Smooth muscle cell (in vitro differentiated cells): ENCODE results near the gene RAB3C. TPM values are rescaled to one million over a fixed set of nuclear protein-coding genes. Genes with fewer than 3 reads are reported as not detected.

Experiments
- DNase-seq: peaks from one replicate; lab custom pipeline; 2025; ENCODE audit not compliant: unreplicated experiment; lab: John Stamatoyannopoulos, UW
- H2AFZ ChIP-seq: fragments of 200-600 bp; sonication (generic); 2 replicates; pipeline ENCODE4 v1.6.0; 2016; ENCODE audit warnings: antibody characterized with exemption, low read depth, mild to moderate bottlenecking
- H3F3A ChIP-seq: fragments of 200-600 bp; sonication (generic); 2 replicates; pipeline ENCODE4 v1.6.0; 2017; ENCODE audit warnings: antibody characterized with exemption, low read depth
- H3K27ac ChIP-seq: fragments of 200-600 bp; sonication (generic); 2 replicates; pipeline ENCODE4 v1.5.1; 2016; ENCODE audit warnings: low read depth, mild to moderate bottlenecking
- H3K27me3 ChIP-seq: fragments of 200-600 bp; sonication (generic); 2 replicates; pipeline ENCODE4 v1.6.1; 2016; ENCODE audit warnings: low read depth, mild to moderate bottlenecking
- H3K36me3 ChIP-seq: fragments of 200-600 bp; sonication (generic); 2 replicates; pipeline ENCODE4 v1.5.1; 2016; ENCODE audit warnings: low read depth
- H3K4me1 ChIP-seq: fragments of 200-600 bp; sonication (generic); 2 replicates; pipeline ENCODE4 v1.5.1; 2016; ENCODE audit warnings: low read depth
- H3K4me2 ChIP-seq: fragments of 200-600 bp; sonication (generic); 2 replicates; pipeline ENCODE4 v1.6.0; 2016; ENCODE audit warnings: mild to moderate bottlenecking
- H3K4me3 ChIP-seq: fragments of 200-600 bp; sonication (generic); 2 replicates; pipeline ENCODE4 v1.5.1; 2016; ENCODE audit warnings: mild to moderate bottlenecking
- H3K79me2 ChIP-seq: fragments of 200-600 bp; sonication (generic); 2 replicates; pipeline ENCODE4 v1.6.0; 2016; ENCODE audit warnings: low read depth, mild to moderate bottlenecking
- H3K9ac ChIP-seq: fragments of 200-600 bp; sonication (generic); 2 replicates; pipeline ENCODE4 v1.6.0; 2016; ENCODE audit warnings: low read depth
- H3K9me3 ChIP-seq: fragments of 200-600 bp; sonication (generic); replicated peaks from 2 replicates; pipeline ENCODE4 v1.5.1; 2016; ENCODE audit warnings: low read depth
- H4K20me1 ChIP-seq: fragments of 200-600 bp; sonication (generic); 2 replicates; pipeline ENCODE4 v1.6.0; 2016; ENCODE audit warnings: low read depth
- WGBS: methylation state at CpG from one replicate; pipeline ENCODE4 v1.1.7; 2016; ENCODE audit warnings: low lambda C conversion rate; 5-methylcytosine and 5-hydroxymethylcytosine counted together
- polyA plus RNA-seq: library from polyadenylated mRNA; unstranded; fragments of >200 nt; fragmentation: Nextera tagmentation; extraction: Ambion mirVana; gene quantifications from 2 replicates; pipeline ENCODE4 v1.2.1, GENCODE V29; 2016
- total RNA-seq: library from RNA; depleted of rRNA; stranded (reverse); fragments of >200 nt; gene quantifications from 2 replicates; pipeline ENCODE4 v1.2.3, GENCODE V29; 2014
- TF ChIP-seq, protein P1 (sequence below): fragments of 200-600 bp; sonication (generic); IDR thresholded peaks from 2 replicates; pipeline ENCODE4 v1.5.1; 2017; ENCODE audit warnings: borderline replicate concordance, mild to moderate bottlenecking, antibody characterized with exemption; ENCODE audit not compliant: insufficient read depth, poor library complexity, severe bottlenecking

The RAB3C gene
- total and polyA plus RNA-seq, 2 experiments from 2014 or later, result 0.10 to 1.1 TPM

DNA sequence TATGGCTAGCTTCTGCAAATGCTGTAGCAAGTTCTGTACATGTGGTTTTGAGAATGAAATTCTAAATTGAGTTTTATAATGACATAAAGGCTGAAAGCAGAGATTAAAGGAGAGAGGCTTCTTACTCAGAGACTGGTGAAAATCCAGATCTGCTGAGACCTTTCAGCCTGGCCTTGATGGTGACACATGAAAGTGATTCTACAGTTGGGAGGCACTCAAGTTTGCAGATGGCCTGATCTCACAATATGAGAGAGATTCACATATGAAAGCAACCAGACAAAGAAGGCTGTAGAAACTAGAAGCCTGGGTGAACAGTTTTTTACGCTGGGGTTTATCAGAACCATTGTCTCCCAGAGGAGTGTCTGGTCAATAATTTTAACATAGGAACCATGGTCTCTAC, 49.0 kb downstream of the RAB3C start:
- Histone ChIP-seq H3K9me3 (no peaks in the 10 kb centered on the region), H3K9ac (no peak overlapping the region)

DNA sequence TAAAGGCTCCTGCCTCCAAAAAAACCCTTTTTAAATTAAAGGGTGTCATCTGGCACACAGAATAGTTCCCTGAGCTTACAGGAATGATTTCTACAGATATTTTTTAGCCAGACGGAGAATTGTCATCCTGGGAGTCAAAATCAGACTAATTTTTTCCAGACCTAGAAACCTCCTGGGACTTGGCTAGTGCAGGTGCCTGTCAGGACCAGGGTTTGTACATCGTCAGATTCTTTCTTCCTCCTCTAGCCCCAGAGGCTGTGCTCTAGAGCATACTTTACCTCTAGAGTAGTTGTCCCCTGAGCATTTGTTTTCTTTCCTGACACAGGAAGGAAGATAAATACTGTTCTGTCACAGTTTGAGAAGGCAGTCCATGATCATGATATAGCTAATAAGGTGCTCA, 52.5 kb downstream of the RAB3C start:
- 82% methylated on average over 2 of the region's 2 CpGs for WGBS
- no peaks in the 10 kb centered on the region for H3F3A ChIP-seq
- TF ChIP-seq, protein P1, sequence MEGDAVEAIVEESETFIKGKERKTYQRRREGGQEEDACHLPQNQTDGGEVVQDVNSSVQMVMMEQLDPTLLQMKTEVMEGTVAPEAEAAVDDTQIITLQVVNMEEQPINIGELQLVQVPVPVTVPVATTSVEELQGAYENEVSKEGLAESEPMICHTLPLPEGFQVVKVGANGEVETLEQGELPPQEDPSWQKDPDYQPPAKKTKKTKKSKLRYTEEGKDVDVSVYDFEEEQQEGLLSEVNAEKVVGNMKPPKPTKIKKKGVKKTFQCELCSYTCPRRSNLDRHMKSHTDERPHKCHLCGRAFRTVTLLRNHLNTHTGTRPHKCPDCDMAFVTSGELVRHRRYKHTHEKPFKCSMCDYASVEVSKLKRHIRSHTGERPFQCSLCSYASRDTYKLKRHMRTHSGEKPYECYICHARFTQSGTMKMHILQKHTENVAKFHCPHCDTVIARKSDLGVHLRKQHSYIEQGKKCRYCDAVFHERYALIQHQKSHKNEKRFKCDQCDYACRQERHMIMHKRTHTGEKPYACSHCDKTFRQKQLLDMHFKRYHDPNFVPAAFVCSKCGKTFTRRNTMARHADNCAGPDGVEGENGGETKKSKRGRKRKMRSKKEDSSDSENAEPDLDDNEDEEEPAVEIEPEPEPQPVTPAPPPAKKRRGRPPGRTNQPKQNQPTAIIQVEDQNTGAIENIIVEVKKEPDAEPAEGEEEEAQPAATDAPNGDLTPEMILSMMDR, result no peak

More for the DNA sequence above, 49.0 kb downstream of the RAB3C start:
- Histone ChIP-seq H3K27ac (no peak overlapping the region), H3K36me3 (no peaks in the 10 kb centered on the region), H3K4me3 (no peak overlapping the region), H4K20me1 (no peaks in the 10 kb centered on the region), H2AFZ (no peak overlapping the region), H3K79me2 (no peaks in the 10 kb centered on the region), H3K4me1 (peaks cover 10% of the 10 kb centered on the region), H3F3A (no peaks in the 10 kb centered on the region), H3K4me2 (no peak overlapping the region), H3K27me3 (no peaks in the 10 kb centered on the region)
- no peak for DNase-seq
- TF ChIP-seq, protein P1, result no peak
- 78% methylated on average over 1 of the region's 1 CpG for WGBS

DNA sequence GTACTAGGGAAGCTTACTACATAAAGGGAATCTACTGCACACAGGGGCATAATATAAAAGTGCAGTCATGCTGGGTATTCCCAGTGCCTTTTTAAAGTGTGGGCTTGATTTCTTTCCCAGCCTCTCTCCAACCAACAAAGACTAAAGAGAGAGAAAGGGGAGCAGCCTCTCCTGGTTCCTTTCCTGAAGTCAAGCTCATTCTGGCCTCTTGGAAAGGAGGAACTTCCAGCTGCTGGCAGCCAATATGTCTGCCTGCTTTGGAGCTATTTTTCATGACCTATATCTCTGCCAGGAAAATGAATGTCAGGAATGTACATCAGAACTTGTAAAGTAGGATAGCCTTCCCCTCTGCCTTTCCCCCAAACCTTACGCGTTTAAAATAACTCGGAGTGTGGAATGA, 57.1 kb downstream of the RAB3C start:
- Histone ChIP-seq H3F3A (no peaks in the 10 kb centered on the region), H3K27ac (no peak overlapping the region), H3K36me3 (no peaks in the 10 kb centered on the region), H3K4me1 (no peaks in the 10 kb centered on the region), H3K27me3 (no peaks in the 10 kb centered on the region), H3K4me2 (no peak overlapping the region), H2AFZ (no peak overlapping the region), H3K9me3 (no peaks in the 10 kb centered on the region), H3K79me2 (no peaks in the 10 kb centered on the region), H3K4me3 (no peak overlapping the region), H4K20me1 (no peaks in the 10 kb centered on the region), H3K9ac (no peak overlapping the region)
- DNase-seq, result no peak
- TF ChIP-seq, protein P1, result no peak
- WGBS, result 95% methylated on average over 3 of the region's 3 CpGs

More for the DNA sequence above, 52.5 kb downstream of the RAB3C start:
- Histone ChIP-seq H3K4me1 (no peaks in the 10 kb centered on the region), H3K9ac (no peak overlapping the region), H3K4me3 (no peak overlapping the region), H3K9me3 (no peaks in the 10 kb centered on the region), H3K27me3 (no peaks in the 10 kb centered on the region), H3K36me3 (no peaks in the 10 kb centered on the region), H4K20me1 (no peaks in the 10 kb centered on the region), H3K27ac (no peak overlapping the region), H3K4me2 (no peak overlapping the region), H3K79me2 (no peaks in the 10 kb centered on the region), H2AFZ (no peak overlapping the region)
- no peak for DNase-seq

DNA sequence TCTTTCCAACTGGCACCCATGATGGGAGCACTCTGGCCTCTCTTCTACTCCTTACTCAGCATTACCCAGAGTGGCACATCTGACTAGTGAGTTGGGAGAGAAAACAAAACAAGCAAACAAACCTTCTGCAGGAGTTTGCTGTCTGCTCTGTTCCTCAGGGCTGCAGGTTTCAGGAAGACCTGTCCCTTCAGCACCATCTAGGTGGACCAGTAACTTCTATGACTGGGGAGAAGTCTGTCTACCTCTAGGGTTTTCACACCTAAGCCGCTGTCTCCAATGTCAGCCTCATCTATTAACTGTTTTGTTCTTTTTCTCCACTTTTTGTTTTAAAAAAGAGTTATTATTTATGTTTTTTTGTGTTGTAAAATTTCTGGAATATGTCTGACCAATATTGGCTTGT, 58.7 kb downstream of the RAB3C start:
- Histone ChIP-seq H3K27me3 (no peaks in the 10 kb centered on the region), H4K20me1 (no peaks in the 10 kb centered on the region), H3K36me3 (no peaks in the 10 kb centered on the region), H3K4me2 (no peak overlapping the region), H3K9me3 (no peaks in the 10 kb centered on the region), H3F3A (no peaks in the 10 kb centered on the region), H3K4me3 (no peak overlapping the region), H3K9ac (no peak overlapping the region), H3K27ac (no peak overlapping the region), H2AFZ (no peak overlapping the region), H3K79me2 (no peaks in the 10 kb centered on the region), H3K4me1 (no peaks in the 10 kb centered on the region)
- TF ChIP-seq, protein P1, result no peak
- no peak for DNase-seq
- 96% methylated on average over 1 of the region's 1 CpG for WGBS
